Keratinocyte (primary cell): ENCODE measurements around the gene ATAD3A. TPM values are rescaled to one million over a fixed set of nuclear protein-coding genes. Genes with fewer than 3 reads are reported as not detected.

ENCODE experiments used
- DNase-seq: peaks from one replicate; pipeline ENCODE4 v3.0.0-alpha.2; 2011; ENCODE audit warnings: low read depth, missing footprints, low spot score
- FAIRE-seq: peaks from 2 replicates; lab custom pipeline; 2011; peaks lifted over from hg19 to GRCh38; lab: Jason Lieb, UNC
- H2AFZ ChIP-seq: 2 replicates; pipeline ENCODE4 v1.6.0; 2012; ENCODE audit warnings: low read length, control low read depth, inconsistent platforms; ENCODE audit not compliant: control insufficient read depth
- H3K27ac ChIP-seq: 2 replicates; pipeline ENCODE4 v1.5.1; 2011; ENCODE audit warnings: low read length; ENCODE audit not compliant: control insufficient read depth, insufficient read depth
- H3K27me3 ChIP-seq: 3 replicates; pipeline ENCODE4 v1.6.0; 2011; ENCODE audit warnings: low read length; ENCODE audit not compliant: control insufficient read depth, insufficient read depth; ENCODE audit errors: extremely low read depth
- H3K36me3 ChIP-seq, 2 experiments: 2 replicates in 1 of 2; 3 replicates in 1 of 2; pipeline ENCODE4 v1.5.1; 2011; ENCODE audit warnings: low read length in 2 of 2, mild to moderate bottlenecking in 1 of 2; ENCODE audit not compliant: control insufficient read depth in 2 of 2, insufficient read depth in 2 of 2; ENCODE audit errors: extremely low read depth in 1 of 2
- H3K4me1 ChIP-seq: 3 replicates; pipeline ENCODE4 v1.5.1; 2011; ENCODE audit warnings: low read length; ENCODE audit not compliant: control insufficient read depth, insufficient read depth; ENCODE audit errors: extremely low read depth
- H3K4me2 ChIP-seq: 3 replicates; pipeline ENCODE4 v1.6.0; 2011; ENCODE audit warnings: low read depth, low read length; ENCODE audit not compliant: control insufficient read depth, insufficient read depth; ENCODE audit errors: extremely low read depth
- H3K4me3 ChIP-seq, 3 experiments: fragments of 200-600 bp in 1 of 3; sonication (generic) in 1 of 3; 2 replicates in 2 of 3; 3 replicates in 1 of 3; pipeline ENCODE4 v1.5.1; 2011 to 2016; ENCODE audit warnings: low read length in 3 of 3, mild to moderate bottlenecking in 3 of 3, control low read depth in 2 of 3, inconsistent platforms in 1 of 3, low read depth in 1 of 3, mixed read lengths in 1 of 3, mixed run types in 1 of 3, moderate library complexity in 1 of 3; ENCODE audit not compliant: control insufficient read depth in 2 of 3, insufficient read depth in 2 of 3; ENCODE audit errors: extremely low read depth in 1 of 3
- H3K79me2 ChIP-seq: 2 replicates; pipeline ENCODE4 v1.6.0; 2012; ENCODE audit warnings: low read length; ENCODE audit not compliant: control insufficient read depth, insufficient read depth
- H3K9ac ChIP-seq: 3 replicates; pipeline ENCODE4 v1.6.0; 2011; ENCODE audit warnings: low read length; ENCODE audit not compliant: control insufficient read depth, insufficient read depth; ENCODE audit errors: extremely low read depth
- H3K9me1 ChIP-seq: 3 replicates; pipeline ENCODE4 v1.6.0; 2011; ENCODE audit warnings: low read length; ENCODE audit not compliant: control insufficient read depth, insufficient read depth; ENCODE audit errors: extremely low read depth
- H3K9me3 ChIP-seq: 2 replicates; pipeline ENCODE4 v1.5.1; 2012; ENCODE audit warnings: low read depth, low read length; ENCODE audit not compliant: control insufficient read depth
- H4K20me1 ChIP-seq: 3 replicates; pipeline ENCODE4 v1.6.0; 2011; ENCODE audit warnings: low read length; ENCODE audit not compliant: control insufficient read depth, insufficient read depth; ENCODE audit errors: extremely low read depth
- EZH2 ChIP-seq: IDR thresholded peaks from one replicate; pipeline ENCODE4 v1.6.1; 2012; ENCODE audit warnings: inconsistent platforms, mild to moderate bottlenecking, low read length, moderate library complexity
- dilution Hi-C: fragments of 300-500 bp; cut with MboI; formaldehyde crosslinking; loops from one replicate; pipeline ENCODE4 v1.7.0; 2020; ENCODE audit warnings: low sequenced_read_pairs; ENCODE audit not compliant: extremely low pct_ligation_motif_present
- polyA plus RNA-seq, 5 experiments: library from polyadenylated mRNA; depleted of rRNA in 3 of 5; stranded (reverse) in 3 of 5; stranded (forward) in 1 of 5; unstranded in 1 of 5; fragments of >200 nt; gene quantifications; 1 replicate in 1 of 5; 2 replicates in 3 of 5; 3 replicates in 1 of 5; pipeline versions ENCODE4 v1.2.1 to v1.2.3, GENCODE V29; 2011 to 2012; ENCODE audit warnings: missing spikeins in 2 of 5, low read depth in 1 of 5, low replicate concordance in 1 of 5
- TF ChIP-seq, protein P1 (sequence below), 3 experiments: IDR thresholded peaks in 1 of 3; conservative IDR thresholded peaks in 1 of 3; optimal IDR thresholded peaks in 1 of 3; 2 replicates in 2 of 3; 3 replicates in 1 of 3; pipeline versions ENCODE3 to v1.5.1; 2011; ENCODE audit warnings: low read length in 3 of 3, mild to moderate bottlenecking in 3 of 3, moderate library complexity in 2 of 3, control low read depth in 1 of 3, inconsistent platforms in 1 of 3; ENCODE audit not compliant: insufficient read depth in 2 of 3; ENCODE audit errors: extremely low read depth in 1 of 3

The ATAD3A gene
- polyA plus RNA-seq, 1 donor (not counting 4 experiments of a cell fraction or from before 2014, with no cell fraction given), result 19.9 TPM

DNA sequence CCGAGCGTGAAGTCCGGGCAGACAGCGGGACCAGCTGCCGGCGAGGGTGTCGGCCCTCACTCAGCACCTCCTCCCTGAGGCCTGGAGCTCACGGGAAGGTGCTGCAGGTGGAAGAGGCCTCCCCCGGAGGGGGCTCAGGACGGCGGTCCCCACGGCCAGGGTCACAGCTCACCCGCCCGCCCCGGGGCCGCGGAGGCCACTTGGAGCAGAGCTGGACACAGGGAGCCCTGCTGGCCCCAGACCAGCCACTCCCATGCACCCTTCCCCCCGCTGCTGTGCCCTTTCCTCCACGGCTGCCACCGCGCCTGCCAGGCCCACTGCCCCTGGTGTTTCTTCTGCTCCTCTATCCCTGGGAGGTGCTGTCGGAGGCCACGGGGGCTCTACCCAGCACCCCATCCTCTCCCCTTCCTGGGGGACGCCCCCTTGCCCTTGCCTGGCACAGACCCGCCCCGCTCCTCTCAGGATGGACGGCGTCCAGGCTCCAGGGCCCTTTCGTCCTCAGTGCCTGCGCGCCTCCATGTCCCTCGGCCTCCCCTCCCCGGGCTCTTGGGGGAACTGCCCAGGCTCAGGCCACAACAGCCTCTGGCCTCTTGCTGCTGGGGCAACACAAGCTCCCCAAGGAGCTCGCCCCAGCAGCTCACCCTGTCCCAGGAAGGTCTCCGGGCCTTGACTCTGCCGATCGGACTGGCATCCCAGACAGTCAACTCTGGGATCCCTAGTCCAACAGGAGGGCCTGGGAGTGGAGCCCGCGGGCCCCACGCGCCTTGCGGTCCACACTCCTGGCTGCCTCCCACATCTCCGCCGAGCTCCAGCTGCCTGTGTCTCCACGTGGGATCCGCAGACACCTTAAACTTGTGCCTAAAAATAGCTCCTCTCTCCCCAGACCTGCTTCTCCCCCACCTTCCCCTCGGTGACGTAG, 24.3 kb downstream of the ATAD3A start:
- dilution Hi-C loops, result no loop called here
- no peaks in the 10 kb centered on the region for H3K9me3 ChIP-seq

DNA sequence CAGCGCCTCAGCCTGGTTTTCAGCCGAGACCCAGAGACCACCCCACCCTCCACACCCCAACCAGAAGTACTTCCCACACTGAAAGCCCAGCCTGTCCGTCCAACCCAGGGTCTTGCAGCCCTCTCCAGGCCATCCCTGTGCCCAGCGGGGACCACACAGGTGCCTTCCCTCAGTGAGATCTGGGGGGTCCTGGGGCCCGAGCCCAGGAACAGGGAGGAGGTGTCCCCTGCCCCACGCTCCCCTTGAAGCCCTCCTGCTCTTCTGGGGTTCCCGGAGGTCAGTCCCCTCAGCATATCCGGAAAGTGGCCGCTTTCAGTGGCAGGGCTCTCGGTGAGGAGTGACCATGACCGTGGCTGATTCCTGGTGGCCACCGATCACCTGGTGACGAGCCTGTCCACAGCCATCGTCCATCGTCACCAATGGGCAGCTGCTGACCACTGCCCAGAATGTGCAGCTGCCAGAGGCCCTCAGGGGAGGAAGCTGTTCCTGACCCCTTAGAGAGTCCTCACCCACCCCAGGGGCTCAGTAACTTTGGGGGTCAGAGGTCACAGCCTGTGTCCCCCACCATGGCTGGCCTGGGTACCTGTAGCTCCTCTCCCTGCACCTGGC, 25.1 kb downstream of the ATAD3A start:
- peaks cover 9% of the 10 kb centered on the region in 2 experiments for H3K36me3 ChIP-seq
- dilution Hi-C loops, result no loop called here
- no peak for FAIRE-seq

More for the DNA sequence above, 24.3 kb downstream of the ATAD3A start:
- DNase-seq, result no peak
- no peak overlapping the region for H3K4me2 ChIP-seq
- FAIRE-seq, result no peak
- H3K36me3 ChIP-seq, result peaks cover 3% of the 10 kb centered on the region in 2 experiments
- H4K20me1 ChIP-seq, result no peaks in the 10 kb centered on the region
- no peak for TF ChIP-seq EZH2
- TF ChIP-seq, protein P1, sequence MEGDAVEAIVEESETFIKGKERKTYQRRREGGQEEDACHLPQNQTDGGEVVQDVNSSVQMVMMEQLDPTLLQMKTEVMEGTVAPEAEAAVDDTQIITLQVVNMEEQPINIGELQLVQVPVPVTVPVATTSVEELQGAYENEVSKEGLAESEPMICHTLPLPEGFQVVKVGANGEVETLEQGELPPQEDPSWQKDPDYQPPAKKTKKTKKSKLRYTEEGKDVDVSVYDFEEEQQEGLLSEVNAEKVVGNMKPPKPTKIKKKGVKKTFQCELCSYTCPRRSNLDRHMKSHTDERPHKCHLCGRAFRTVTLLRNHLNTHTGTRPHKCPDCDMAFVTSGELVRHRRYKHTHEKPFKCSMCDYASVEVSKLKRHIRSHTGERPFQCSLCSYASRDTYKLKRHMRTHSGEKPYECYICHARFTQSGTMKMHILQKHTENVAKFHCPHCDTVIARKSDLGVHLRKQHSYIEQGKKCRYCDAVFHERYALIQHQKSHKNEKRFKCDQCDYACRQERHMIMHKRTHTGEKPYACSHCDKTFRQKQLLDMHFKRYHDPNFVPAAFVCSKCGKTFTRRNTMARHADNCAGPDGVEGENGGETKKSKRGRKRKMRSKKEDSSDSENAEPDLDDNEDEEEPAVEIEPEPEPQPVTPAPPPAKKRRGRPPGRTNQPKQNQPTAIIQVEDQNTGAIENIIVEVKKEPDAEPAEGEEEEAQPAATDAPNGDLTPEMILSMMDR (optimal IDR thresholded peaks at IDR 0.05 in 1 of 3, IDR thresholded peaks at IDR 0.05 in 1 of 3, conservative IDR thresholded peaks at IDR 0.05 in 1 of 3; ENCODE audit: extremely low read depth in 1 of 3, insufficient read depth in 2 of 3, low read length in 3 of 3), result no peak
- no peaks in the 10 kb centered on the region for H3K9me1 ChIP-seq
- no peak overlapping the region for H3K4me3 ChIP-seq
- H3K79me2 ChIP-seq, result no peaks in the 10 kb centered on the region
- no peak overlapping the region for H3K27ac ChIP-seq
- H3K27me3 ChIP-seq, result no peaks in the 10 kb centered on the region
- H3K4me1 ChIP-seq, result no peaks in the 10 kb centered on the region
- no peak overlapping the region for H3K9ac ChIP-seq
- no peak overlapping the region for H2AFZ ChIP-seq

More for the DNA sequence above, 25.1 kb downstream of the ATAD3A start:
- DNase-seq, result no peak
- Histone ChIP-seq H3K9me3 (no peaks in the 10 kb centered on the region), H4K20me1 (no peaks in the 10 kb centered on the region), H2AFZ (no peak overlapping the region), H3K79me2 (no peaks in the 10 kb centered on the region), H3K4me3 (no peak overlapping the region), H3K4me1 (no peaks in the 10 kb centered on the region), H3K4me2 (no peak overlapping the region), H3K27me3 (no peaks in the 10 kb centered on the region), H3K9ac (no peak overlapping the region), H3K9me1 (no peaks in the 10 kb centered on the region), H3K27ac (no peak overlapping the region)
- TF ChIP-seq, protein P1 (optimal IDR thresholded peaks at IDR 0.05 in 1 of 3, IDR thresholded peaks at IDR 0.05 in 1 of 3, conservative IDR thresholded peaks at IDR 0.05 in 1 of 3; ENCODE audit: extremely low read depth in 1 of 3, insufficient read depth in 2 of 3, low read length in 3 of 3), result no peak
- TF ChIP-seq EZH2, result no peak
